CD14-positive monocyte (primary cell): Measurements from ENCODE around the gene TANC1. TPM values are rescaled to one million over a fixed set of nuclear protein-coding genes. Genes with fewer than 3 reads are reported as not detected.

ENCODE experiments used
- DNase-seq, 3 donors: peaks; one replicate each; pipeline ENCODE4 v3.0.0-alpha.2; 2011 to 2022
- H2AFZ ChIP-seq: 2 replicates; pipeline ENCODE4 v1.6.0; 2012; ENCODE audit warnings: mild to moderate bottlenecking, low read depth, low read length, inconsistent platforms; ENCODE audit not compliant: insufficient read depth, poor library complexity, severe bottlenecking
- H3K27ac ChIP-seq, 2 donors: 1 replicate in 1 of 2; 2 replicates in 1 of 2; pipeline ENCODE4 v1.5.1; 2012 to 2013; ENCODE audit warnings: low read length in 2 of 2, control low read depth in 1 of 2, inconsistent platforms in 1 of 2, low read depth in 1 of 2, mild to moderate bottlenecking in 1 of 2
- H3K27me3 ChIP-seq, 2 donors: one replicate each; pipeline versions ENCODE4 v1.6.0 to v1.6.1; 2011 to 2013; ENCODE audit warnings: low read length in 2 of 2; ENCODE audit not compliant: control insufficient read depth in 2 of 2, insufficient read depth in 2 of 2
- H3K36me3 ChIP-seq, 2 donors: replicated peaks in 1 of 2; 1 replicate in 1 of 2; 2 replicates in 1 of 2; pipeline versions ENCODE4 v1.5.1 to v1.6.1; 2012 to 2013; ENCODE audit warnings: low read length in 2 of 2, control low read depth in 1 of 2, inconsistent platforms in 1 of 2, mild to moderate bottlenecking in 1 of 2; ENCODE audit not compliant: insufficient read depth in 2 of 2, control insufficient read depth in 1 of 2
- H3K4me1 ChIP-seq, 2 donors: 1 replicate in 1 of 2; 2 replicates in 1 of 2; pipeline versions ENCODE4 v1.5.1 to v1.6.1; 2012 to 2013; ENCODE audit warnings: low read length in 2 of 2, control low read depth in 1 of 2, inconsistent platforms in 1 of 2, mild to moderate bottlenecking in 1 of 2, moderate library complexity in 1 of 2; ENCODE audit not compliant: insufficient read depth in 2 of 2, control insufficient read depth in 1 of 2
- H3K4me2 ChIP-seq: replicated peaks from 2 replicates; pipeline ENCODE3; 2012; ENCODE audit warnings: low read length, moderate library complexity, mild to moderate bottlenecking; ENCODE audit not compliant: poor library complexity, severe bottlenecking; ENCODE audit errors: extremely low read depth
- H3K4me3 ChIP-seq, 3 experiments: fragments of 200-600 bp in 1 of 3; sonication (generic) in 1 of 3; replicated peaks in 1 of 3; 1 replicate in 2 of 3; 2 replicates in 1 of 3; pipeline ENCODE4 v1.5.1; 2011 to 2013; ENCODE audit warnings: low read length in 3 of 3, mild to moderate bottlenecking in 3 of 3, control low read depth in 2 of 3, low read depth in 2 of 3, inconsistent platforms in 1 of 3, moderate library complexity in 1 of 3
- H3K79me2 ChIP-seq: 2 replicates; pipeline ENCODE4 v1.6.0; 2012; ENCODE audit warnings: mild to moderate bottlenecking, control low read depth, inconsistent platforms, low read length, moderate library complexity; ENCODE audit not compliant: insufficient read depth
- H3K9ac ChIP-seq: 2 replicates; pipeline ENCODE4 v1.6.0; 2017; ENCODE audit warnings: low read length, mild to moderate bottlenecking; ENCODE audit not compliant: insufficient read depth, poor library complexity, severe bottlenecking
- H3K9me3 ChIP-seq, 2 donors: replicated peaks in 1 of 2; 1 replicate in 1 of 2; 2 replicates in 1 of 2; pipeline versions ENCODE4 v1.5.1 to v1.6.1; 2012 to 2013; ENCODE audit warnings: low read length in 2 of 2, control low read depth in 1 of 2; ENCODE audit not compliant: control insufficient read depth in 1 of 2, insufficient read depth in 1 of 2
- H4K20me1 ChIP-seq: 2 replicates; pipeline ENCODE4 v1.6.0; 2012; ENCODE audit warnings: mild to moderate bottlenecking, low read length, control low read depth, moderate library complexity; ENCODE audit not compliant: insufficient read depth
- H3K27ac Mint-ChIP-seq, 7 donors: one replicate each; pipeline ENCODE4 v1.8.0; 2020; ENCODE audit warnings: mild to moderate bottlenecking in 7 of 7, mixed read lengths in 7 of 7, moderate library complexity in 6 of 7, inconsistent platforms in 2 of 7
- H3K27me3 Mint-ChIP-seq, 3 donors: one replicate each; pipeline ENCODE4 v1.8.0; 2021 to 2022; ENCODE audit warnings: low read depth in 3 of 3, mild to moderate bottlenecking in 3 of 3, mixed read lengths in 3 of 3, moderate library complexity in 3 of 3, inconsistent platforms in 1 of 3
- H3K36me3 Mint-ChIP-seq, 2 donors: one replicate each; pipeline ENCODE4 v1.8.0; 2020; ENCODE audit warnings: mixed read lengths in 2 of 2, inconsistent platforms in 1 of 2, mild to moderate bottlenecking in 1 of 2
- H3K4me1 Mint-ChIP-seq: one replicate; pipeline ENCODE4 v1.8.0; 2020; ENCODE audit warnings: mild to moderate bottlenecking, mixed read lengths
- H3K4me3 Mint-ChIP-seq, 2 donors: one replicate each; pipeline ENCODE4 v1.8.0; 2020; ENCODE audit warnings: mild to moderate bottlenecking in 2 of 2, mixed read lengths in 2 of 2, moderate library complexity in 1 of 2
- H3K9me3 Mint-ChIP-seq, 7 donors: one replicate each; pipeline ENCODE4 v1.8.0; 2020 to 2022; ENCODE audit warnings: mixed read lengths in 7 of 7, mild to moderate bottlenecking in 6 of 7, moderate library complexity in 6 of 7, inconsistent platforms in 2 of 7
- CTCF ChIP-seq: fragments of 200-600 bp; IDR thresholded peaks from one replicate; pipeline ENCODE4 v1.8.0; 2022; ENCODE audit warnings: antibody characterized with exemption, mild to moderate bottlenecking
- WGBS: methylation state at CpG from one replicate; pipeline ENCODE4 v1.1.5; 2013; ENCODE audit warnings: missing lambda C conversion rate; ENCODE audit not compliant: insufficient coverage; 5-methylcytosine and 5-hydroxymethylcytosine counted together
- intact Hi-C, 2 donors: fragments of 100-400 bp; cut with micrococcal nuclease; formaldehyde crosslinking; loops; one replicate each; pipeline versions ENCODE4 v1.15.0 to v1.15.1; 2023
- polyA plus RNA-seq, 3 donors: library from polyadenylated mRNA; depleted of rRNA in 1 of 3; unstranded in 2 of 3; stranded (reverse) in 1 of 3; fragments of 300-500 nt in 2 of 3; fragments of >200 nt in 1 of 3; fragmentation: Illumina TruSeq in 2 of 3; gene quantifications; 1 replicate in 2 of 3; 2 replicates in 1 of 3; pipeline ENCODE4 v1.2.3, GENCODE V29; 2012 to 2021

Gene TANC1
- polyA plus RNA-seq, 3 donors, result 0.04 TPM; not detected in 2

DNA sequence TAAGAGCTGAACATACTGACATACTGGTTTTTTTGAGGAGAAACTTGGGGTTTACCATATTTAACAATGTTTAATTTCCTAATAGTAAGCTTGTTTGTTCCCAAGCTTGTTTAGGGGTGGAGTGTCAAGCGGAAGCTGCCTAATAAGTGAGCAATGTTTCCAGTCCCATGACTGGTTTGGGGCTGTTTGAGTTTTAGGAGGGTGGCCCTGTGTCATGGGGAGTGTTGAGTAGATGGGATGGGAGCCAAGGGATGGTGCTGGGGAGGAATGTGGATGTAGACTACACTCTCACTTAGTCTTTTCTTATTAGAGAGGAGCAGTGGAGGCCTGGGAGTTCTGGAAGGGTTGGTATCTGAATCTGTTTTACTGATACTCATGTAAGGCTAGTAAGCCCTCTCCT lies 128.5 kb downstream of the TANC1 start:
- Mint-ChIP-seq H3K27ac (peak overlapping the region in 1 of 7 donors; percentile 12), H3K36me3 (no peaks in the 10 kb centered on the region)
- H3K4me2 ChIP-seq, result no peak overlapping the region

GRCh38 chr2:159098361-159098760 lies 129.9 kb downstream of the TANC1 start:
- Mint-ChIP-seq H3K9me3 (peaks cover 11 to 23% (median 18%) of the 10 kb centered on the region in 7 donors), H3K27ac (no peak overlapping the region), H3K27me3 (peaks cover 0 to 6% (median 0%) of the 10 kb centered on the region in 3 donors), H3K4me3 (no peak overlapping the region), H3K4me1 (peaks cover 2% of the 10 kb centered on the region), H3K36me3 (no peaks in the 10 kb centered on the region)
- Histone ChIP-seq H3K4me3 (no peak overlapping the region), H2AFZ (no peak overlapping the region), H3K9me3 (peaks cover 9 to 10% of the 10 kb centered on the region in 2 donors), H3K27ac (no peak overlapping the region), H3K79me2 (no peaks in the 10 kb centered on the region), H4K20me1 (no peaks in the 10 kb centered on the region), H3K27me3 (no peaks in the 10 kb centered on the region), H3K4me2 (no peak overlapping the region), H3K9ac (no peak overlapping the region), H3K4me1 (no peaks in the 10 kb centered on the region), H3K36me3 (no peaks in the 10 kb centered on the region)
- TF ChIP-seq CTCF, result no peak
- no peak for DNase-seq
- no CpG with 5 or more reads among the region's 3 CpGs for WGBS
- intact Hi-C loops, result no loop called here

More for the DNA sequence above, 128.5 kb downstream of the TANC1 start:
- no peak overlapping the region for H3K4me3 ChIP-seq
- H4K20me1 ChIP-seq, result no peaks in the 10 kb centered on the region
- H3K36me3 ChIP-seq, result no peaks in the 10 kb centered on the region
- Mint-ChIP-seq H3K27me3 (peaks cover 0 to 7% (median 0%) of the 10 kb centered on the region in 3 donors), H3K4me1 (peaks cover 9% of the 10 kb centered on the region), H3K9me3 (peaks cover 11 to 23% (median 18%) of the 10 kb centered on the region in 7 donors), H3K4me3 (no peak overlapping the region)
- TF ChIP-seq CTCF, result no peak
- no peak overlapping the region for H3K9ac ChIP-seq
- H3K27me3 ChIP-seq, result no peaks in the 10 kb centered on the region
- H3K79me2 ChIP-seq, result no peaks in the 10 kb centered on the region
- 100% methylated on average over 1 of the region's 1 CpG for WGBS
- DNase-seq, result no peak
- H3K27ac ChIP-seq, result no peak overlapping the region
- intact Hi-C loops, result no loop called here
- H2AFZ ChIP-seq, result no peak overlapping the region
- H3K9me3 ChIP-seq, result peaks cover 9 to 10% of the 10 kb centered on the region in 2 donors
- H3K4me1 ChIP-seq, result peaks cover 3% of the 10 kb centered on the region in 2 donors
